AML-193 (cell line): Measurements from ENCODE around the gene IL1RAPL1.

Experiments used
- DNase-seq, 2 experiments: peaks; one replicate each; lab custom pipeline; 2025; lab: John Stamatoyannopoulos, UW

IL1RAPL1 gene

GRCh38 chrX:29434939-29435338 is 847.7 kb downstream of the IL1RAPL1 start:
- DNase-seq = no peak

- DNase-seq = no peak
These were observed 848.1 kb downstream of the IL1RAPL1 start for GRCh38 chrX:29435396-29435795.

- no peak for DNase-seq
These were observed 860.6 kb downstream of the IL1RAPL1 start for GRCh38 chrX:29447867-29448266.

- no peak for DNase-seq
These were observed 866.1 kb downstream of the IL1RAPL1 start for GRCh38 chrX:29453333-29453732.

- DNase-seq = no peak
These were observed 868.5 kb downstream of the IL1RAPL1 start for GRCh38 chrX:29455702-29456101.

GRCh38 chrX:29461039-29461438 is 873.8 kb downstream of the IL1RAPL1 start:
- no peak for DNase-seq

- DNase-seq = no peak
These were observed 879.2 kb downstream of the IL1RAPL1 start for GRCh38 chrX:29466456-29466855.

GRCh38 chrX:29468911-29469494 is 881.8 kb downstream of the IL1RAPL1 start:
- DNase-seq = no peak

GRCh38 chrX:29470030-29470429 is 882.8 kb downstream of the IL1RAPL1 start:
- no peak for DNase-seq

GRCh38 chrX:29471829-29472228 is 884.6 kb downstream of the IL1RAPL1 start:
- no peak for DNase-seq

- no peak for DNase-seq
These were observed 890.6 kb downstream of the IL1RAPL1 start for GRCh38 chrX:29477878-29478277.

GRCh38 chrX:29478336-29479069 is 891.3 kb downstream of the IL1RAPL1 start:
- peak; percentile 4 to 10 for DNase-seq

GRCh38 chrX:29487214-29487613 is 900.0 kb downstream of the IL1RAPL1 start:
- DNase-seq = no peak

GRCh38 chrX:29487714-29488113 is 900.5 kb downstream of the IL1RAPL1 start:
- DNase-seq = no peak

- DNase-seq = no peak
These were observed 901.7 kb downstream of the IL1RAPL1 start for GRCh38 chrX:29488919-29489318.

- no peak for DNase-seq
These were observed 903.4 kb downstream of the IL1RAPL1 start for GRCh38 chrX:29490606-29491005.

- DNase-seq = no peak
These were observed 904.4 kb downstream of the IL1RAPL1 start for GRCh38 chrX:29491659-29492058.

GRCh38 chrX:29496636-29497180 is 909.5 kb downstream of the IL1RAPL1 start:
- DNase-seq = no peak

GRCh38 chrX:29506729-29507128 is 919.5 kb downstream of the IL1RAPL1 start:
- DNase-seq = no peak

- no peak for DNase-seq
These were observed 930.9 kb downstream of the IL1RAPL1 start for GRCh38 chrX:29518100-29518499.

- no peak for DNase-seq
These were observed 941.0 kb downstream of the IL1RAPL1 start for GRCh38 chrX:29528281-29528680.

- no peak for DNase-seq
These were observed 943.3 kb downstream of the IL1RAPL1 start for GRCh38 chrX:29530501-29530900.

GRCh38 chrX:29531336-29531735 is 944.1 kb downstream of the IL1RAPL1 start:
- DNase-seq = no peak
